Stimulated activated CD4-positive, alpha-beta T cell treated with anti-CD3 and anti-CD28 coated beads, Interleukin-4, amount 100 ng/mL, for 48 hours (primary cell): ENCODE measurements around the gene ZNF516.
A peak's percentile ranks its signal among the peaks of the same experiment; 100 is the strongest.

ENCODE experiments used
- DNase-seq, 2 donors: peaks; one replicate each; pipeline ENCODE4 v3.0.0-alpha.2; 2020; ENCODE audit warnings: low read depth in 2 of 2

The ZNF516 gene

DNA sequence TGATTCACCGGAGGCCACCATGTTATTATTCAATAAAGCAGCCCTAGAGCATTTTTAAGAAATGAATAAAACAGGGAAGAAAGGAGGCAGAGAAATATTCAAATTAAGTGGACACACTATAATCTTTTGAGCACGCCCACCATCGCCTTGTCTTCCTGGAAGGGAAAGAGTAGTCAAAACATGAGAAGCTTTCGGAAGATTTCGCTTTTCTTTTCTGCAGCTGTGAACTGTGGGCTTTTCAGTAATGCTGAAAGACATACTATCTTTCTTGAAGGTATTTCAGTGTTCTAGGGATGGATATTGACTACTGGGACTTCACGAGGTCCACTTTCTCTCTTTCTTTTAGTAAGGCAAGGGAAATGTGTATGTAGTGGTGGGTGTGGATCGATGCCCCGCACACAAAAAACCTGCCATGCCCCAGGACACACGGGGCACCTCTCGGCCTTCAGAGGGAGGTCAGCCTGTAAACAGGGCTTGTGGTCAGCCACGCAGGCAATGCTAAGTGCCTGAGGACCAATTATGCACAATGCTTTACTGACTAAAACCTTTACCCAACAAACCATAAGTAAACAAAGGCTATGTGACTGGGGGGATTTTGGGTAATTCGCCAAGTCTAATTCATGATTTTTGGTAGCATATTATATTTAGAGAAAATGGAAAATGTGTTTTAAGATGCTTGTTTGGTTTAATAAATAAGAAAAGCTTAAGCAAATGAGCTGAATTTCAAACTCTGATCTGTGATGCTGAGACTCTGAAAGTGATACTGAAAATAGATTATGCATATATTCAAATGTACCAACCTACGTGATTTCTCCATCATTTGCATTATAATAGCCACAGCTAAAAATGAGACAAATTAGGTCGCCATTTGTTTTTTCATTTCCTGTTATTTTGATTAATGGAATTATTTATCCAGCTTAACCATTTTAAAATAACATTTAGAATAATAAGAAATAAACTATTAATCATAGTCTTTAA lies 130.5 kb downstream of the ZNF516 start:
- DNase-seq, result peak in 1 of 2 donors; percentile 35

DNA sequence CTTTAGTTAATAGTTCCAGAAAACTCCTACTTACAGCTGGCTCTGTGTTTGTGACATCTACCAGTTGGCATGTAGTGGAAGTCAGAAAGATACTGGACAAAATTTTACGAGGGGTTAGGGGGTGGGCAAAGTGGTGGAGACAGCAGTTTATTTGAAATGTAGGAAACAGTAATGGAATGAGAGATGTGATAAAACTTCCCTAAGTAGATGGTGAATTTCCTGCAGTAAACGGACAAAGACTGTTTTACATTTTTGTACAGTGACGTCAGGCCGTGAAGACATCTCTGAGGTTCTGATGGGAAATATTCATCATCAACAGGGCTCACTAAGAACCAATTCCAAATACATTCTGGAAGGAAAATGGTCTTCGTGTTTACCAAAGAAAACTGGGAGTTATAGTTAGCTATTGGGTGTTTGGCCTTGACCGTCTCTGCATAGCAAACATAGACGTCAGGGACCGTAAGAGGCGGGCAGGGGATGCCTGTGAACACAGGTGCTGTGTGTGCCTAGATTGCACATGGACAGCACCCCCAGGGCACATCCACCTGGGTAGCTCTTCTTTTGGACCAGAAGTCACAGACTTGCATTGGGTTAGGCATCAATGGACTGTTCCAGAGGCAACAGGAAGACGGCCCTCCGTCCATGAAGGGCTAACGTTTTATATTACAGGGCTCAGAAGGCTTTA lies 131.5 kb downstream of the ZNF516 start:
- no peak for DNase-seq

DNA sequence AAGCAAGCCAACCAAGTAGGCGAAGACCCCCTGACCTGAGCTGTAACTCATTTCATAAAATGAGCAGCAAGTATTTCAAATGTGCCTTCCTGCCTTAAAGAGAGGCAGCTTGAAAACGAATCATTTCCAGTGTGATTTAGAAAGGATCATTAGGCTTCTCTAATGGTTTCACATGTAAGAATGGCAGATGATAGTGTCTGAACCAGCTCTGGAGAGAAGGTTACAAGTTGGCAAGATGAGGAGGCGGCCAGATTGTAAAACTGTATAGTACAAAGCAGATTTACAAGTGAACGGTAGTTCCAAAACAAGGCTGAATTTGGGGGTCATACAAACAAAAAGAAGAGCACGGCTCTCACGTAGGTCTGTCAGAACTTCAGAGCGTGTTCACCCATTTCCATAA lies 132.4 kb downstream of the ZNF516 start:
- no peak for DNase-seq

DNA sequence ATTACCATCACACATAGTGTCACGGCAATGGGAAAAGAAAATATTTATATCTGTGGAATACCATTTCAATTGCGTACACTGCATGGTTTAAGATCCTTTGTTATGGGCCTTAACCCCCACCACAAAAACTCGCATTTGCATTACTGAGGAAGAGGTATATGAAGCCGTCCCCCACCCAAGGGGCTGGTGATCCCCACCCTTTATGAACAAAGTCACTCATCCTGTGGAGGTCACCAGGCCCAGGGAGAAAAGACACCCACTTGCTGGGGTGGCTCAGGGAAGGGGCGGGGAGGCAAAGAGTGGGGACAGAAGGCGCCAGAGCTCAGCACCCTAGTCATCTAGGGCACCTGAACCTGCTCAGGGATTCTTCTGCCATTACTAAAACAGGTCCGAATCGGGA lies 133.8 kb downstream of the ZNF516 start:
- no peak for DNase-seq

DNA sequence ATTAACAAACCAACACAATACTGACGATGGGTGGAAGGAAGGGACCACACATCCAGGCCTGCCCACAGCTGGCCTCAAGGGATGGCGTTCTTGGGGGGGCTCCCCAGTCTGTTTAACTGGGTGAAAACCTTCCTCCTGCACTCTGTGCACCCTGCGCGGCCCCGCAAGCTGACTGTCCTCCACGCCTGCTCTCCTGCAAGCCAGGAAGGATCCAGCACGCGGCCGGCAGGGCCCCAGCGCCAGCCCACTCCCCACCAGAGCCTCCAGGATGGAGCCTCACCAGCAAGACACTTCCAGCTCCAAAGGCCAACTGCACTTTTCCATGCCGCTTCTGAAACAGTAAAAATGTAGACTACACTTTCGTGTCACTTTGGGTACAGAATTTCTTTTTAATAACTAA lies 135.1 kb downstream of the ZNF516 start:
- DNase-seq, result no peak

DNA sequence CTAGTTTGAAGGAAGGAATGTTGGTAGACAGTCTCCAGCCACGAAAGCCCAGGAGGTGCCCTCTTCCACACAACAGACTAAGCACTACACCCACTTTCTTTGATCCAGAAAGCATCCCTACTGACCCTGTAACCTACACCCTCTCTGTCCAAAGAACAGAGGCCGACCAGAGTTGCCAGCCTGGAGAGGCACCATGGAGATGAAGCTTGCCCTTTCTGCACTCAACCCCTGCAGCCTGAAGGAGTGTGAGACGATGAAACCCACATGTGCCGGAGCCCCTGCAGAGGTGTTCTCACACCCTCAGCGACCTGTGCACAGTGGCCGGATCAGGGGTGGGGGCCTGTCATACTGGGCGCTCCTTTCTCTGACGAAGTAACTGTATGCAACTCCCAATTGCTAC lies 136.3 kb downstream of the ZNF516 start:
- no peak for DNase-seq

DNA sequence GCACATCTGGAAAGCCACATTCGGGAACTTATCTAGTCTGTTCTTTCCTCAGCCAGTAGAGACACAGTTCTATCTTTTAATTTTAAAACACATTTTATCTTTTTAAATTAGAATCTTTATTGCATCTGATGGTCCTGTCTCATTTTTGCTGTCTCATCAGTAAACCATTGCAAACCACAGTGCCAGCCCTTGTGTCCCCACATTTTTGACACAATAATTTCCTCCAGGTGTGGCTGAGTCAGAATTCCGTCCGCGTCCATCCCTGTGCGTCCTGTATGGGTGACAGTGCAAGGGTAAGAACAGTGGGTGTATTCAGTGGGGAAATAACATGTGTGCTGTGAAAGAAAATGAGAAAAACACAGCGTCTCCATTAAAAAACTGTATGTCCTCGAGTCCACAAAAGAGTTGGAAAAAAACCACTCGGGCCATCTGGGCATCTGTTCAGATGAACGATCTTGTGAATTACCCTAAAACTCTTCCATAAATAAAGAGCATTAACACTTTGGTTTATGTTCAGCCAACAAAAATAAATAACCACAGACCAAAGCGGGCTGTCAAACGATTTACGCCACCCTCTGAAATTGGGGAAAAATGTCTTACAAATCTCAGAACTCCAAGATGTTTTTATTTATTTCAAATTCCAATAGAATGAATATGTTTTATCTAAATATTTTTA lies 137.3 kb downstream of the ZNF516 start:
- no peak for DNase-seq

DNA sequence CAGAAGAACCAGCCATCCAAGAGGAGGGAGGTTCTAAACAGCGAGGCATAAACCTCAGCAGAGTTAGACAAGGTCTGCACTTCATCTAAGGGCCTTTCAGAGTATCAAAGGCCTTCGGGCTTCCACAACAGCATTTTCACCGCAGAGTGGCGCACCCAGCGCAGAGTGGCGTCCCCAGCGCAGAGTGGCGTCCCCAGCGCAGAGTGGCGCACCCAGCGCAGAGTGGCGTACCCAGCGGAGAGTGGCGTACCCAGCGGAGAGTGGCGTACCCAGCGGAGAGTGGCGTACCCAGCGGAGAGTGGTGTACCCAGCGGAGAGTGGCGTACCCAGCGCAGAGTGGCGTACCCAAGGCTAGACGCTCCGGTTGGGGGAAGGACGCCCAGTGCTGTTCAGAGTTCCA lies 137.9 kb downstream of the ZNF516 start:
- DNase-seq, result no peak

DNA sequence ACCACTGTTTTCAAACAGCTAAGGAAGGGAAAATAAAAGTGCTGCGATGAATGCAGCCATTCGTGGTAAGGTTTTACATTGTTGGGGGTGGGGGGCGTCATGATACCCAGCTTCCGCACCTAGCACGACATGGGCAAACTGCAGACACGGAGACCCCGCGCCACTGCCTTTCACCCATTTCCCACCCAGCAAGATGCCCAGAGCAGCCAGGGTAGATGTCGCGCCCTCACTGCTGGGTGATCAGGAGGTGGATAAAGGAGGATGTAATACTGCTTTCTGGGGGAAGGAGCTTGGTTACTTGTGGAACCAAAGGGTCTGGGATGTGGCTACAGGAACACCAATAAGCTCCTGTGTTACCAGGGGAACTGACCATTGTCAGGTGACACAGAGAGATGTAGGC lies 138.4 kb downstream of the ZNF516 start:
- no peak for DNase-seq

DNA sequence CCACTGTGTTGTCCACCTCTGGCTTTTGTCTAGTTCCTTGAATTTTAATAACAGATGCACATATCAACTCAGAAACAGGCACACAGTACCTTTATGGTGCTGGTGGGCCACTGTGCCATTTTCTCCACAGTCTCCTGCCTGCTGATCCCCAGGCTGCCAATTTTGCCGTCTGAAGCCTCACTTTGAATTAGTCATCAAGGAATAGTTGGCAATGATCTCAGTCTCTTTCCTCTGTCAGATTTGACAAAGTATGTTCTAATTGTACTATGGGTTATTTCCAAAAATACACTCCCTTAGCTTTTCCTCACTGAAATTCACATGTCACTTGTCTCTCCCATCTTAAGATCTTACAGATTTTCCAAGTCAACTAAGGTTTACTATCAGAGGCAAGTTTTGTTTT lies 140.7 kb downstream of the ZNF516 start:
- DNase-seq, result no peak

DNA sequence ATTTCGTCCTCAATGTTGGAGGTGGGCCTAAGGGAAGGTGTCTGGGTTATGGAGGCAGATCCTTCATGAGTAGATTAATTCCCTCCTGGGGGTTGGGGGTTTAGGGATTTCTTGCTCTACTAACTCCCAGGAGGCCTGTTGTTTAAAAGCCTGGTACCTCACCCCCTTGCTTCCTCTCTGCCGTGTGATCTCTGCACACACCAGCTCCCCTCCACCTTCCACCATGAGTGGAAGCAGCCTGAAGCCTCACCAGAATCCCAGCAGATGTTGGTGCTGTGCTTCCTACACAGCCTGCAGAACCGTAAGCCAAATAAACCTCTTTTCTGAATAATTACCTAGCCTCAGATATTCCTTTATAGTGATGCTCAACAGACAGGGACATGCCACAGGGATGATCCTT lies 141.5 kb downstream of the ZNF516 start:
- DNase-seq, result no peak

DNA sequence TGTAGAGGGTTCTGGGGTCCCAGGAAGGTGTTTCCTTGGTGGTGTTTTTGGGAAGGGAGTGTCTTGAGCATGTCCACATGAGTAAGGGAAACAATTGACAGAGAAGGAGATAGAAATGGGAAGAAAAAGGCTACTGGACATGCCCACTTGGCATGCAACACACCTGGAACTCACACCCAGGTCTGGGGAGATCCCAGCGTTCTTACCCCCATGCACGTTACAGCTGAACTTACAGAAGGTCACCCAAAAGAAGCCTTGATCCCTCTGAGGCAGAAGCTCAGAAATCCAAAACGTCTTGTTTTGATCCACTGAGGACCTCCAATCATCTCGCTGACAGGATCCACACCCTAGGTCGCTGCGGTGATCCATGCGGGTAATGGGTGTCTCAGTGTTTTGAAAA lies 142.0 kb downstream of the ZNF516 start:
- DNase-seq, result no peak

DNA sequence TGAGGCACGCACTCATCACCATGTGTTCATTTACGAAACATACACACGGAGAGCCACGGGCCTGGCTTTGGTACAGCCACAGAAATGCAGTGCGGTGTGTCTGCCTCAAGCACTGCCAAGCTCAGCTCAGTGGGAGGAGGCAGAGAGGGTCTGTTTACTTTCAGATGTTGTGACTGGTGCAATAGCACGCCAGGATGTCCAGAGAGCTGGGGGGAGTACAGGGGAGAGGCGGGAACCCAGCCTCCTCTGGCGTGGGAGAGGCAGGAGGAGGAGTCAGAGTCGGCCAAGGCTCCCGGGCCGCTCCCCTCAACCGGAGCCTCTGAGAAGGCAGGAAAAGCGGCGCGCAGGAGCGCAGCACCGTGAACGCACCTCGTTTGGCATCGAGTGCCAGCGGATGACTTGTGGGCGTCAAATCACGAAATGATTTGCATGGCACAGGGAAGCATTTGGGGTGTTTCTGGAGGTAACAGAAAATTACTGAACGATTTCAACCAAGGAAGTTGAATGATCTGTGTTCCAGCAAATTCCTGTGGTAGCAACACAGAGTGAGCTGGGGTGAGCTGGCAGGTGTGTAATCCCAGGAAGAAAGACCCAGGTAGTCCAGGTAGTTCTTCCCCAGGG lies 143.0 kb downstream of the ZNF516 start:
- DNase-seq, result no peak

DNA sequence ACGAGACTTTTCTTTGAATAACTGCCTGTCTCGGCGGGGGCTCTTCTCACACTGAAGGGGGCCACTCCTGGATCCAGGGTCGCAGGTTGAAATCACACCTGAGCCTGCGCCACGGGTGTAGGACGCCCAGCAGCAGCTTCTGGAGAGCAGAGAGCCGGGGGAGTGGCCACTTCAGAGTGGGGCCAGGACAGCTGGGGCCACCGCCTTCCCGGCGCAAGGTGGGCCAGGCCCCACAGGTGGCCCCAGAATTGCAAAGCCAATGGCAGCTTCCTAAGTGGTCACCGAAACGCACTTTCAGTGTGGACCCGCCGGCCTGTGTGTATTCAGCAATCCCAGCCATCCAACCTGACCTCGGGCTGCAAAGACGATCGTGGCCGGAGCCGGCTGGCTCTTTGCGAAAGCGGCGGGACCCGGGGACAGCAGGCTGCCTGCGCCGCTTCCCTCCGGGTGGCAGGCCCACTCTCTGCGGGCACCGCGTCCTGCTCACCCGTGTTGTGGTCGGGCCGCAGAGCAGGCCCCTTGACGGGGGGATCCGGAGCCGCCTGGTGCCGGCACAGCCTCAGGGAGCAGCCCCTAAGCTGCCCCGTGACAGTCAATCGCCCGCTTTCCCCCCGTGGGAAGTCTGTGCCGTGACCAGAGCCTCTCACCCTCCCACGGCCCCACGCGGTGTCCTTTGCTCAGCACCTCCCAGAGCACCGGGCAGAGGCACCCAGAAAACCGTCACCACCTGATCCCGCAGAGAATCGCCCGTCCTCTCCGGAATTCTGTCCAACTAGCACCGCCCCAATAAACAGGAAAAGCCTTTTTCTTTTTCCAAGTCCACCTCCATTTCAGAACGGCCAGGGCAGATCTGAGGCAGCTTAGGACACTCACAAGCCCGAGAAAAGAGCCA lies 144.7 kb downstream of the ZNF516 start:
- no peak for DNase-seq

DNA sequence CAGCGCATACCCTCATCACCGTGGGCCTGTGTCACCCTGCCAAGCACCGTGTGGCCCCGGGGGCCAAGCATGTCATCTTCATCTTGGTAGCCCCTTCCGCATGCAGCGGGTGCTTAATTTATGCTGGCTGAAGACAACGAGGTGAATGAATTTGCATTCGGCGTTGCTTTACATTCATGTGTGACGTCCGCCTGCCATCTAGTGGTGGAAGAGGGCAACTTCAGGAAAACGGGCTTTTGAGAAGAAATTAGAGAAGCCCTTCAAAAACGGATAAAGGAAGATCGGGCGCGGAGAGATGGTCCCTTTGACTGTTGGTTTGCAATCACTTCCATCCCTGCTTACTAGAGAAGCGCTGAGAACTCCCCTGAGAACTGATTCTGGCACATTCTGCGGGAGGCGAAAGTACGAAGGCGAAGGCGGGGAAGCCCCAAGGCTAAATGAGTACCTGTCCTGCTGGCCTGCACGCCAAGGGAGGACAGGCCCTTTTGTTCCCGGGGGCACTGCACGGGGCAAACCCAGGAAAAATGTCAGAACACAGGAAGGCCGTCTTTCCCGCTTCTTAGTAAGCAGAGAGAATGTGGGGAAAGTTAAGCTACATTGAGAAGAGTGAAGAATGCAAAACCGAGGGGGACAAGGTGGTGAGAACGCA lies 145.9 kb downstream of the ZNF516 start:
- DNase-seq, result peak; percentile 42 to 63

DNA sequence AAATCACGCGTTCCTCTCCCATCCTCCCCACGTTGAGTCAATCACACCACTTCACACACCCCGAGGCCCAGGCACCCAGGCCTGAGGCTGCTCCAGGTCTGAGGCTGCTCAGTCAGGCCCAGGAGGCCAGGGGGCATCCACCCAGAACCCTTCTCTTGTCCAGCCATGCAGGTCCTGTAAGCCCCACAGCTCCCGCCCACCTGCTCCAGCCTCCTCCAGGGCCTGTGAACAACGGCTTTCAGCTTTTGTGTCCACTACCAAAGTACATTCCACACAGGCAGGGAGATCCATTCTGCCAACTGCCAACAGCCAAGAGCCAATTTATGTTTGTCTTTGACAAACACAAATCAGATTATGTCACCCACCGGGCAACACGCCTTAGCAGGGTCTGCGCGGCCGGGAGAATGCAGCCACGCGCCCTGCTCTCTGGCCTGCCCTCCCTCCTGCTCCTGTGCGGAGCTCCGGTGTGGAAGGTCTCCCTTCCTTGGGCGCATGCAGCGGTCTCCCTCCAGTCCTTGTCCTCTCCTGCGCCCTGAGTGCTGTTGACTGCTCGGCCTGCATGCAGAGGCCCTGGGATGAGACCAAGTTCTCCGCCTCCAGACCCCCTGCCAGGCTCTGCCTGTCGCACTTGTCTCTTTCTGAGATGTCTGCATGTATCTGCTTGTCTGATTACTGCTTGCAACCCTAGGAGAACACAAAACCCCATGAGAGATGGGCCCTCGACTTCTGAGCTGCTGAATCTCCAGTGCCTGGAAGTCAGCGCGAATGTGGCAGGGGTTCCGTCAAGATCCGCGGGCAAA lies 146.6 kb downstream of the ZNF516 start:
- no peak for DNase-seq

DNA sequence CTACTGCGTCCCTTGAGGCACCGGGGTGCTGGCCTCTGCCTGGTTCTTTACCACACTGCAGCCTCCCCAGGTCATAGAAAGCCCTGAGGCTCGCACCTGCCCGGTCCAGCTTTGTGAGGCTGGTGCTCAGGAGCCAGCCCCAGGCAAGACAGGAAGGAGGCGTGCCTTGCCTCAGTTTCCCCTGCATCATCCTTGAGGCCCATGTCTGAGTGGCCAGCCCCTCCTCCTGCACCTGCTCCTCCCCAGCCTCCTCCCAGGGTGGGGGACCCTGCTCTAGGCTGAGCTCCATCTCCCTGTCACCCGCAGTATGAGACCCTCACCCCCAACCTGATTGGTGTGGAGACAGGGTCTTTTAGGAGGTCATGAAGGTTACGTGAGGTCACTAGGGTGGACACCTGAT lies 147.7 kb downstream of the ZNF516 start:
- no peak for DNase-seq

DNA sequence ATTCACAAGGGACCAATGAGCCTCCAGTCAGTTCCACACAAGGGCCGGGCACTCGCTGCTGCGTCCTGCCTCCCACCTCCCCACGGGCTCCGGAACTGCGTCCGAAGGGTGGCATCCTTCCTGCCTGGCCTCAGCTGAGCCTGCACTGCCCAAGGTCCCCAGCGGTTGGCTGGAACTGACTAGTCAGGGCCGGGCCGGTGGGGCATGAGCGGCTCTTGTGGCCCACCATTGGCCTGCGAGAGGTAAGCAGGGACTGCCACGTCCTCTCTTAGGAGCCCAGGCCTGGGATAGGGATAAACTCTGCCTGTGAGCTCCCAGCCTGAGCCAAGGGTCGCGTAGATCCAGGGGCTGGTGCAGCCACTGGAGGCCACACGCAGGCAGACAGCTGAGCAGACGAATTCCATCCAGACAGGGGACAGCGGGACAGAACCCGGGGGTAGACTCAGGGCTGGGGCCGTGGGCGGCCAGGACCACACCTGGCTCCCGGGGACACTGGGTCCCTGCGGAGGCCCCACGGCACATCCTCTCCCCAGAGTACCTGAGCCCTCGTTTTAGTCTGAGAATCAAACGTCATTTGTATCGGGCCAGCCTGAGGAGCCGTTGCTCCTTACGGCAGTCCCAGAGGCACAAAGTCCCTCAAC lies 148.4 kb downstream of the ZNF516 start:
- no peak for DNase-seq

DNA sequence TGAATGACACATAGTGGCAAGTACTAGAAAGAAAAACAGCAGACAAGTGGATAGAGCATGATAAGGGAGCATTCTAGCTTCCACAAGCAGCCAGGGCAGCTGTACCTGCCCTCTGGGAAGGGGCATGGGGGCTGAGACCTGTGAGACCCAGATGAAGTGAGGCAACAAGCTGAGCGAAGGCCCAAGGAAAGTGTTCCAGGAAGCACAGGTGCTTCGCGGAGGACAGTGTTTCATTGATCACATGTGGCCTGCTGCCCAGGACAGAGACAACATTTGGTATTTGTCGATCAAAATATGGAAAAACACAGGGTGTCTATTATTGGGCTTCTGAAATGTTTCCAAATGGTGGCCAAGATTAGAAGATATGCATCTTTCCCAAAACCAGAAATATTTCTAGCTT lies 149.1 kb downstream of the ZNF516 start:
- no peak for DNase-seq
